HG03025 (cell line): ENCODE measurements around the gene KATNAL1.

Experiments used
- ATAC-seq: cut with Tn5 transposase; IDR thresholded peaks from one replicate; pipeline ENCODE4 v1.9.1; 2021; ENCODE audit warnings: mild to moderate bottlenecking, moderate library complexity; ENCODE audit not compliant: unreplicated experiment, low FRiP score

Gene KATNAL1

DNA sequence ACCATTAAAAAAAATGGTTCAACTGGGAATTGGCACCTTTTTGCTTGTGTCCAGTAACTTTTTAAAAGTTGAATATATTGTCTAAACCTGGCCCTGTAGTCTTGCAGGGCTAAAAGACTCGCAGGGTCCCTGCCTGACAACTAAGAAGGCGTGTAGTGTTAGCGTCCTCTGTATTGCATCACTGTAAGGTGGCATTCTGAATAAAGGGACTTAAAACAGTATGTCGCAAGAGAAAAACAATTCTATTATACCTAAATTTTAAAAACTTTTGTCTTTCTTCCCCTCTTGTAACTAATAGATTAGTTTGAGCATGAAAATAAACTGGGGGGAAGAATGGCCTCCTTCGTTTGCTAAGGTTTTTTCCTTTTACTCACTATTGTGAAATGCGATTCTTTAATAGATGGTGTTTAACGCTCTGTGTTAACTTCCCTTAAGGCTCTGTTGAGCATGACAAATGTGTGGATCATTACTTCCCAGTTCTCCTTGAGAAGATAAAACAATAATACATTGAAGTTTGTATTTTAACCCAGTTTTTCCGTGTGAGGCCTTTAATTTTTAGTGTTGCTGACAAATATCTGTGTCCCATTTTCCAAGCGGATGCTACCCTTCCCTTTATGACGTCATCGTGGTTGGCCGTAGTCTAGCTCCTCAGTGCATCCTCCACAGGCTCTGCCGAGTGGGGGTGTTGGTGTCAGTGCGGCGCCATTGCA, 134.6 kb downstream of the KATNAL1 start:
- no peak for ATAC-seq

DNA sequence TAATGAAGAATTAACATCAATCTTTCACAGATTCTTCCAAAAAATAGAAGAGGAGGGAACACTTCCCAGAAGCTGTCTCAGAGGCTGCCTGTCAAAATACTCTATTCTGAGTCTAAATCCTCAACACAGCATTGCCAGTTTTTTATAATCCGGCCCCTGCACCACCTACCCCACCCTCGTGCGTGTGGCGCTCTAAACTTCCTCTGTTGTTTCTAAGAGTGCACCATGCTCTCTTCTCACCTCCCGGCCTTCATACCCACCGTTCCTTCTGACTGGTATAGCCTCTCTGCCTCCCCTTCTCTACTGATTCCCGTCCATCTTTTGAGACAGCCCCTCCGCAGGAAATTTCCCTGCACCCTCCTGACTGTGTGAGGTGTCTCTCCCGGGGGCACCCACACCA, 136.8 kb downstream of the KATNAL1 start:
- no peak for ATAC-seq

DNA sequence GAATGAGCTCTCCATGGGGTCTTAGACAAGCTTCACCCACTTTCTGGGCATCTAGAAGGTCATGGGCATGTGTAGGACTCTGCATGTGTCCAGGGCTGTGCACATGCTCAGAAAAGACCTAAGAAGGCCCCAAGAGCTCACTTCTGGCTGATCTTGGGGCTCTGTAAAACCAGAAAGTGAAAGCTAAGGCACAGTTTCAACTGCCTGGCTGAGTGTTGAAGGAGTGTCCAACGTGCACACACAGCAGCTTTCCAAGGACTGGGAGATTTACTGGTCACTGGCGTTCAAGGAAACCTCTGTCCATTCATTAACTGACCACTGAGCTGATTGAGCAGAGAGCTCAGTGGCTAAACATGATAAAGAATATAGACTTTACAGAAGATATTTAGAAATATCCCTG, 137.9 kb downstream of the KATNAL1 start:
- no peak for ATAC-seq

DNA sequence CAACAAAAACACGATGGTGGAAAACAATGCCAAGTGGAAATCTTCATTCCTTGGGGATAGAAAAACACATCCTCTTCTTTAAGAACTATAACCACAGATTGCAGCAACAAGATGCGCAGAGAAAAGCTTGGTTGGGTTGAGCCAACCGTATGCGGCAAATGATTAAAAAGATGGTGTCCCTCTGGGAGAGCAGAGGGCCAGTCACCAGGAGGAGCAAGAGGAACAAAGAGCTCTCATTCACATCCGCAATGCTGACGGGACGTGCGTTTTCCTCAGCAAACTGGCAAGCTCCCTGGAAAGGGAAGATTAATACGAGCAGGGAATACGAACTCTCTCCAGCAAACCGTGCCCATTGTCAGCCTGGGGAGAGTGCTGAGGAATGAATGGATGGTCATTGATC, 141.6 kb downstream of the KATNAL1 start:
- ATAC-seq = no peak

DNA sequence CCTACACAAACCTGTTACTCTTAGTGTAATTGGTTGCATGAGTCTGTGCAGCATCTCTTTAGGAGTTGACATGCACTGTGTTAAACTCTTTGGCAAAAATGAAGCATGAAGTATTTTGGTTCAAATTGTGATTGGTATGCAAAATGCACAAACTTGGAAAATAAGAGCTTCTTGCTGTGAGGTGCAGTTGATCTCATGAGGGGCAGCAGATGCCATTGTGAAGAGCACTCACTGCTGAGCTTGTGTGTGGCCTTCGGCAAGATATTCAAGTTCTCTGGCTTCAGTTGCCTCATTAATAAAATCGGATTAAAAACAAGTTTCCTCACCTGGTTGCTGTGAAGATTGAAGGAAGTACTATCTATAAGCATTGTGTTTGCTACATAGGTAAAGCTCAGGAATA, 142.3 kb downstream of the KATNAL1 start:
- no peak for ATAC-seq

DNA sequence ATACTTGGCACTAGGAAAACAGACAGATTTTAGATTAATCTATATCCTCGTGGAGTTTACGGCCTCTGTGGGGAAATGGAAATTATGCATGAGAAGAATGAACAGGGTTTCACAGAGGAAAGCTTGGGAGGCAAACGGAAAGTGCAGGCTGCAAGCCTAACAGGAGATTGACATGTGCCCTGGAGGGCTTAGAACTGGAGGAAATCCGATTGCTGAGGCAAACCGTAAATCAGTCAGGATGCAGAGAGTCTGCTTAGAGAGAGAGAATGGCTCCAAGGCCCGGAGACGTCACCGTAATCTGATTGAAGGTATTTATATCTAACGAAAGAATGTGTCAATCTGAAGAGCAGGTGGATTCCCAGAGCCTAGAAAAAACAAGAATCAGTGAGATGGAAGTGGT, 143.2 kb downstream of the KATNAL1 start:
- ATAC-seq = no peak

DNA sequence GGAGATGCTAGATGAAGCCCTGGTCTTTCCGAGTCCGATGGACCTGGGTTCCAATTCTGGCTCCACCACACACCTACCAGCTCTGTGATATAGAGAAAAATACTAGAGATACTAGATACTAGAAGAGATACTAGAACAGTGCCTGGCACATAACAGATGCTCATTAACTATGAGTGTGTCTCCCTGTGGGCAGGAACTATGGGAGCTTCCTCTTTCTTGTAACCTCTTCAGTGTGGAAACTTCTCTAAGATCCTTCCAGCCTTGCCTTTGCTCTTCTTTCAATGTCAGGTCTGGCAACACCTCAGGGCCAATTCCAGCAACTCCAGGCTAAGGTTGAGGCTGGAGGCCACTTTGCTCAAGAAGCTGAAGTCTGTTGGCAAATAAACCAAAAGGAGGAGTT, 143.9 kb downstream of the KATNAL1 start:
- no peak for ATAC-seq

DNA sequence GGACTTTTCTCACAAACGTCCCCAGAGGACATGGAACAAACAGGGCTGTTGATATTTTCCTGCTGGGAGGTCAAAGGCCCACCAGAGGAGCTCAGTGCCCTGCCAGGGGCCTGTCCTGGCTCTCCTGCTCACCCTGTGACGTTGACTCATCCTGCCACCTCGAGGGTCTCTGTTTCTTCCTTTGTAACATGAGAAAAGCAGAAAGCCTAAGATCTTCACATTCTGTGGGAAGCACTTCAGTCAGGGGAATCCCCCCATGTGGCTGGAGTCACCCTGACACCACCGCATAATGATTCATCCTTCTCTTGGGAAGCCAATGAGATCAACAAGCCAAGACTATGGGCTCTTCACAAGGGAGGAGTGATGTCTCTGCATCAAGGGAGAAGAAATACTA, 147.9 kb downstream of the KATNAL1 start:
- no peak for ATAC-seq

DNA sequence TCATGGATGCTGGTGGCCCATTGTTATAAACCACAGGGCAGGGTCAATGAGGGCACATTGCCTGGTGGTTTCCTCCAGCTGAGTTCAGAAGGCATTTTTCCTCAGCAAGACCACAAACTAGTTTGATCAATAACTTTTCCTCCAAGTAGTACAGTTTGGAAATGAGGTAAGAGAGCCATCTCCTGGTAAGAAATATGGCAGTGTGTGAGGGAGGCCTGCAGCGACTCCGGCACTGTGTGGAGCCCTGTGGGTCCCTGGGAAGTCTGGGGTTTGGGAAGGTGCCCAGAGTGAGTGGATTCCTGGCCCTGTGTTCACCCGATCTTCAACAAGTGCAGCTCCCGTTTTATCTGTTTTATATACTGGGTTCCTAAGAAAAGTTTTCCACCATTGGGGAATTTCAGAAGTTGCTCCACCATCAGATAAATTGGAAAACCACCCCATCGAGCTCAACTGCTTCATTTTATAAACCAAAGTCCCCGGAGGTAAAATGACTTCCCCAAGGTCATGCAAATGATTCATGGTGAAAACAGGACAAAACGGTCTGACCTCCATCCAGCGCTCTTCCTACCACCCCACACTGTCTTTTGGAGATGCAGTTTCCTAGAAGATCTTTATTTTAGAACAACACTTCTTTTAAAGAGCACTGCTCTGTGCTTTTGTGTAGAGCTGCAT, 148.4 kb downstream of the KATNAL1 start:
- no peak for ATAC-seq

DNA sequence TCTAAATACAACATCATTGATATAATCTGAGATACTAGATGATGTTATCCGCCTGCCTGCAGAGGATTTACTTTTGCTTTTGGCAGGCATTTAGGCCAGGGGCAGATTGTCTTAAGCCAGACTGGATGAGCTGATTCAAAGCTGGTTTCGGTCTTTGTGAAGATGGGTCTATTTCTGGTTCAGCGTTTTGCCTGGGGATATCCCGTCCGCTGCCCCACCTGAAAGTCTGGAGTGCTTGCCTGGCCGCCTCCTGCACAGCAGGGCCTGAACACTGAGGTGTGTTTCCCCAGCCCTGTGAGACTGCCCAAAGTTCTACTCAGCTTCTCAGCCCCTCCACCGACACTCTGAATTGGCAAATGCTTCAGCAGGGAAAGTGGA, 149.7 kb downstream of the KATNAL1 start:
- ATAC-seq = no peak

DNA sequence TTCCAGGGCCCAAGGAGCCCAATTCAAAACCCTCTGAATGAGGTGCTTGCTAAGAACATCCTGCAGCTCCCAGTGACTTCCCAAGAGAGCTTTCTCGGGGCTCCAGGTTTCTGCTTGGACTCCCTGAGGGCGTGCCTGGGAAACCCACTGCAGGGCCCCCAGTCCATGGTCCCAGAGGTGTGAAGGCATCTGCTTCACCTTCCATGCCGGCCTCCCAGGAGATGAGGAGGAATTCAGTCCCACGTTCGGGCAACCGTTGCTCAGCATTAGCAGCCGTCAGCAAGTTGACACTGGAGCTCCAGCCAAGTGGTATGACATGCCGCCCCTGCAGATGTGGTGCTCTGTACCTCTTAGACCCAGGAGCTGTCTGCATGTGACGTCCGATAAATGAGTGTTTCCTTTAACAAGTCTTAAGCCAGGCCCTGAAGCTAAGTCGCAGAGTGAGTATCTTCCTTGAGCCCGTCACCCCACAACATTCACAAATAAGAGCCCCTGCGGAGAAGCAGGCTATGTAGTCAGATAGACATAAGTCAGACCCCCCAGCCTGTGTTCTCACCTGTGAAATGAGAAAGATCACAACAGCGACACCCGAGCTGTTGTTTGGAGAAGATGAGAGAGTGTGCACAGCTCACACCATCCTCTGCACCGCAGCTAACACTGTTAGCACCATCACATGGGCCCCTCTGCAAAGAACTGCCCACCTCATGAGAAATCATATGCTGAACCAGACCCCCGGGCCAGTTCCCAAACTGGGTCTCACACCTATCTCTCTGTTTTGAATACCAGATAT, 150.3 kb downstream of the KATNAL1 start:
- no peak for ATAC-seq

DNA sequence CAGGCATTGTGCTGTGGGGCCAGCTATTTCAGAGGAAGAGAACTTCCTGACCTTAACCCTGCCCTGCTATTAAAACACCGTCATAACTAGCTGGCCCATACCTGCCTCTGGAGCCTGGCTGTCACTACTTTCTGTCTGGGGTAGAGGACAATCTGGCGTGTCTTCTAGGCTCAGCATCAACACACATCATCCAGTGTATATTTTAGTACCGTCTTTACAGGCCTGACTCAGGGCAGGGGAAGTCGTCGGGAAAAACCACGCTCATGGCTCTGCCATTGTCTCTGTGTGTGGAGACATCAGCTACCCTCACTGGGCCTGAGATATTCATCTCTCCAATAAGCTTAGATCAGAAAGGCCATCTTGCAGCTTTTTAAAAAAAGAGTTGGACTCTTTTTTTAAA, 151.1 kb downstream of the KATNAL1 start:
- no peak for ATAC-seq

DNA sequence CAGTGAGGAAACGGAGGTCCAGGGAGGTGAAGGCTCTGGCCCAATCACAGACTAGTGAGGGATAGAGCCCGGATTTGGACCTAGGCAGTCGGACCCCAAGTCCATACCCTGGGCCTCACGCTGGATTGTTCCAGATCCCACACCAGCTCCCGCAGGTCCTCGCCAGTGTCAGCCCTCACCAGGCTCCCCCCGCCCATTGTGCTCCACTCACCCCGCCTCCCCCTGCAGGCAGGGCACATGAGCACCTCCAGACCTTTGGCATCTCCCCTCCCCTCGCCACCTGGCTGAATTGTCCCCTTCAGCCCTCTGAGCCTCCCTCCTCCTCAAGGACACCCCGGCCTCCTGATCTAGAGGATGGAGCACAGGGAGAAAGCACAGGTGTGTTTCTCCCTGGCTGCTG, 152.4 kb downstream of the KATNAL1 start:
- ATAC-seq = no peak

DNA sequence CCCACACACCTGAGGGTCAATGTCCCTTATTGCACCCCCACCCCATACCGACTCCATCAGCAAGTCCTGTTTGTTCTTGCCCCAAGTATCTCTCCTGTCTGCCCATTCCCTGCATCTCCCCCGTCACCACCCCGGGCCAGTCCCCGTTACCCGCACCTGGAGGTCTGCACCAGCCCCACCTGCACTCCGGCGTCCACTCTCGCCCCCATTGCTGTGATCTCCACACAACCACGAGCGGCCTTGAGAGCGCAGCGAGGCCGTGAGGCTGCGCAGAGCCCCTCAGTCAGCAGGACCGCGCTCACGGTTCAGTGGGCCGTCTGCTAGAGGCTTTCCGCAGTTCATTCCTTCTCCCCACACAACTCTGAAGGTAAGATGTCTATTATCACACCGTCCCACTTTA, 152.8 kb downstream of the KATNAL1 start:
- no peak for ATAC-seq

DNA sequence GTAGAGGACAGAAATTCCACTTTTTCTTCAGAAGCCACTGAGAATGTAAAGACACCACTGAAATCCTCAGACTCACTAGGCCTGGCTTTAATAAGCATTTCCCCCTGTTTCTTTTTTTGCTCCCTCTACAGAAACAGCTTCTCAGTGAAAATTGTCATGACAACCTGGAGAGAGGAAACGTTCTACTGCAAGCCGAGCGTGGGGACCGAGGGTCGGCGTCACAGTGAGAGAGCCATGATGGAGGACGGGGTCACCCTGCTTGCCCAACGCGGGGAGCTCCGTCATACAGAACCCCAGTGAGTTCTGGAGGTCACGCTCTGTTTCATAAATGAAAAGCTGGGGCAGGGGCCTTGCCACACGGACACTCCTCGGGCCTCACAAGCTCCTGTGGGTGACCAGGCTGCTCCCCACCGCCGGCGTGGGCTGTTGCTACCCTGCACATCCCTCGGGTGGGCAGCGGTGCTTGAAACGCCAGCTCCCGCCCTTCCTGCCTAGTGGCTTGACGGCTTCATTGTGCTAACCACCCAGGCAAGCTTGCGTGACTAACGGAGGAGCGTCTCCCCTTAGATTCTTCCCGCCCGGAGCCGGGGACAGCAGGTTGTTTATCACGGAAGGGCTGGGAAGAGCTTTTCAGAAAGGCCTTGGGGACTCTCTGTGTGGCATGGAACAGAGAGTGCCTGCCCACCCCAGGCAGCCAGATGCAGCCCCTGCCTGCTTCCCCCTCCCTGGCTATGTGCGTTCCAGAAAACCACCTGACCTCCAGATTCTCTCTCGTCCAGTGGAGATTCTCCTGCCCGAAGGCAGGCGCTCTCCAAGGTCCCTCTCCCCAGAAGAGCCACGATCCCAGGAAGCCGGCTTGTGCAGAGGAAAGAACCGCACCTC, 153.6 kb downstream of the KATNAL1 start:
- ATAC-seq = no peak
